ENCODE results near the gene CDKN1B.
A peak's percentile ranks its signal among the peaks of the same experiment; 100 is the strongest.

The CDKN1B gene

GRCh38 chr12:12704593-12705230 is 12.5 kb upstream of the CDKN1B start:
- DNase-seq: peak; percentile 79

GRCh38 chr12:12705838-12706520 is 11.2 kb upstream of the CDKN1B start:
- no peak for DNase-seq

GRCh38 chr12:12713932-12714275 is 3.3 kb upstream of the CDKN1B start:
- DNase-seq: no peak

GRCh38 chr12:12714276-12715021 is 2.7 kb upstream of the CDKN1B start:
- DNase-seq: peak; percentile 17

- no peak for DNase-seq
Observed at GRCh38 chr12:12715128-12715458, 2.1 kb upstream of the CDKN1B start.

GRCh38 chr12:12715459-12716150 is 1.6 kb upstream of the CDKN1B start:
- DNase-seq: no peak

GRCh38 chr12:12716151-12716792 is 896 bp upstream of the CDKN1B start:
- no peak for DNase-seq

GRCh38 chr12:12717586-12718380 is 615 bp downstream of the CDKN1B start:
- DNase-seq: peak; percentile 78

GRCh38 chr12:12718381-12718759 is 1.2 kb downstream of the CDKN1B start:
- peak; percentile 52 for DNase-seq

GRCh38 chr12:12718853-12719252 is 1.7 kb downstream of the CDKN1B start:
- peak; percentile 42 for DNase-seq

GRCh38 chr12:12719496-12719895 is 2.3 kb downstream of the CDKN1B start:
- peak; percentile 97 for DNase-seq

- DNase-seq: no peak
Observed at GRCh38 chr12:12720052-12720451, 2.9 kb downstream of the CDKN1B start.

GRCh38 chr12:12720672-12721161 is 3.5 kb downstream of the CDKN1B start:
- DNase-seq: peak; percentile 12

GRCh38 chr12:12721176-12721751 is 4.1 kb downstream of the CDKN1B start:
- DNase-seq: no peak

GRCh38 chr12:12721814-12722434 is 4.8 kb downstream of the CDKN1B start:
- no peak for DNase-seq

- DNase-seq: peak; percentile 78
Observed at GRCh38 chr12:12722435-12723148, 5.4 kb downstream of the CDKN1B start.

- DNase-seq: no peak
Observed at GRCh38 chr12:12723149-12723680, 6.0 kb downstream of the CDKN1B start.

GRCh38 chr12:12723681-12724420 is 6.7 kb downstream of the CDKN1B start:
- DNase-seq: peak; percentile 27

- DNase-seq: no peak
Observed at GRCh38 chr12:12724421-12725085, 7.4 kb downstream of the CDKN1B start.

Data from inflammatory macrophage treated with lipopolysaccharide for 4 hours (primary cell).